ENCODE data around the gene SLC6A6. TPM values are rescaled to one million over a fixed set of nuclear protein-coding genes. Genes with fewer than 3 reads are reported as not detected.

SLC6A6 gene
- total RNA-seq, 4 donors from 2014 or later = 4.4 to 10.5 (median 7.7) TPM

GRCh38 chr3:14482271-14482721 is 79.9 kb downstream of the SLC6A6 start:
- no peaks in the 10 kb centered on the region for H3K4me1 ChIP-seq
- in situ Hi-C loops (cut with MboI; ENCODE audit: low pct_ligation_motif_present in 1 of 4, low pct_unique_long_range_greater_than_20kb in 1 of 4, low sequenced_read_pairs in 3 of 4) = no loop called here

GRCh38 chr3:14483286-14483685 is 80.9 kb downstream of the SLC6A6 start:
- Histone ChIP-seq H3K4me3 (no peak overlapping the region), H3K4me1 (no peaks in the 10 kb centered on the region), H3K27ac (no peak overlapping the region), H3K36me3 (peaks cover 0 to 8% (median 0%) of the 10 kb centered on the region in 4 donors), H3K9me3 (no peaks in the 10 kb centered on the region), H3K27me3 (no peaks in the 10 kb centered on the region)
- 100% methylated on average over 1 of the region's 1 CpG; no CpG with 5 or more reads in 1 of the 2 donors for WGBS, 2 donors (ENCODE audit: low coverage in 1 of 2)
- TF ChIP-seq POLR2A (IDR thresholded peaks at IDR 0.05) (no peak), CTCF (IDR thresholded peaks at IDR 0.05) (no peak), POLR2AphosphoS5 (IDR thresholded peaks at IDR 0.05) (no peak), EP300 (IDR thresholded peaks at IDR 0.05; ENCODE audit: low read depth) (no peak)
- in situ Hi-C loops (cut with MboI; ENCODE audit: low pct_ligation_motif_present in 1 of 4, low pct_unique_long_range_greater_than_20kb in 1 of 4, low sequenced_read_pairs in 3 of 4) (no loop called here), intact Hi-C loops (cut with DNase I; ENCODE audit: low total_unique reads) (no loop called here)
- DNase-seq = no peak

More at GRCh38 chr3:14482271-14482721, 79.9 kb downstream of the SLC6A6 start:
- H3K9me3 ChIP-seq = no peaks in the 10 kb centered on the region
- intact Hi-C loops (cut with DNase I; ENCODE audit: low total_unique reads) = no loop called here
- TF ChIP-seq EP300 (IDR thresholded peaks at IDR 0.05; ENCODE audit: low read depth) (no peak), POLR2AphosphoS5 (IDR thresholded peaks at IDR 0.05) (no peak), POLR2A (IDR thresholded peaks at IDR 0.05) (no peak), CTCF (IDR thresholded peaks at IDR 0.05) (no peak)
- H3K36me3 ChIP-seq = peaks cover 0 to 8% (median 0%) of the 10 kb centered on the region in 4 donors
- H3K4me3 ChIP-seq = no peak overlapping the region
- no peak overlapping the region for H3K27ac ChIP-seq
- 100% methylated on average over 2 of the region's 2 CpGs; no CpG with 5 or more reads in 1 of the 2 donors for whole genome bisulfite sequencing, 2 donors (ENCODE audit: low coverage in 1 of 2)
- no peak for DNase-seq
- no peaks in the 10 kb centered on the region for H3K27me3 ChIP-seq

- H3K27ac ChIP-seq = no peak overlapping the region
- no peak for DNase-seq
- no peaks in the 10 kb centered on the region for H3K36me3 ChIP-seq
- 84 to 89% methylated on average over 8 to 17 of the region's 17 CpGs for WGBS, 2 donors (ENCODE audit: low coverage in 1 of 2)
- intact Hi-C loops (cut with DNase I; ENCODE audit: low total_unique reads) = no loop called here
- H3K4me1 ChIP-seq = no peaks in the 10 kb centered on the region
- TF ChIP-seq POLR2AphosphoS5 (IDR thresholded peaks at IDR 0.05) = no peak
- TF ChIP-seq EP300 (IDR thresholded peaks at IDR 0.05; ENCODE audit: low read depth) = no peak
- TF ChIP-seq POLR2A (IDR thresholded peaks at IDR 0.05) = no peak
- TF ChIP-seq CTCF (IDR thresholded peaks at IDR 0.05) = no peak
- H3K27me3 ChIP-seq = no peaks in the 10 kb centered on the region
- in situ Hi-C loops (cut with MboI; ENCODE audit: low pct_ligation_motif_present in 1 of 4, low pct_unique_long_range_greater_than_20kb in 1 of 4, low sequenced_read_pairs in 3 of 4) = no loop called here
- H3K4me3 ChIP-seq = no peak overlapping the region
- no peaks in the 10 kb centered on the region for H3K9me3 ChIP-seq
Observed at GRCh38 chr3:14484741-14485140, 82.3 kb downstream of the SLC6A6 start.

GRCh38 chr3:14485981-14486380 is 83.6 kb downstream of the SLC6A6 start:
- no peak for DNase-seq
- no peak for TF ChIP-seq CTCF (IDR thresholded peaks at IDR 0.05)
- no peak for TF ChIP-seq POLR2AphosphoS5 (IDR thresholded peaks at IDR 0.05)
- no peak for TF ChIP-seq POLR2A (IDR thresholded peaks at IDR 0.05)
- no peak for TF ChIP-seq EP300 (IDR thresholded peaks at IDR 0.05; ENCODE audit: low read depth)
- intact Hi-C loops (cut with DNase I; ENCODE audit: low total_unique reads) = no loop called here
- Histone ChIP-seq H3K27ac (no peak overlapping the region), H3K9me3 (no peaks in the 10 kb centered on the region), H3K36me3 (no peaks in the 10 kb centered on the region), H3K27me3 (no peaks in the 10 kb centered on the region), H3K4me1 (no peaks in the 10 kb centered on the region), H3K4me3 (no peak overlapping the region)
- in situ Hi-C loops (cut with MboI; ENCODE audit: low pct_ligation_motif_present in 1 of 4, low pct_unique_long_range_greater_than_20kb in 1 of 4, low sequenced_read_pairs in 3 of 4) = no loop called here
- WGBS, 2 donors (ENCODE audit: low coverage in 1 of 2) = 93 to 100% methylated on average over 2 to 3 of the region's 3 CpGs
